NK-92 treated with Interleukin-12 subunit alpha and Interleukin-12 subunit beta, amount 100 ng/mL, for 24 hours (cell line): Measurements from ENCODE around the gene ELAVL3.
"Not testable (repeated sequence)": the region's sequence is repeated elsewhere in the genome, so short reads cannot be mapped to it uniquely, and the experiment has no call there.

Experiments
- DNase-seq: peaks from one replicate; lab custom pipeline; 2025; lab: John Stamatoyannopoulos, UW

ELAVL3 gene

DNA sequence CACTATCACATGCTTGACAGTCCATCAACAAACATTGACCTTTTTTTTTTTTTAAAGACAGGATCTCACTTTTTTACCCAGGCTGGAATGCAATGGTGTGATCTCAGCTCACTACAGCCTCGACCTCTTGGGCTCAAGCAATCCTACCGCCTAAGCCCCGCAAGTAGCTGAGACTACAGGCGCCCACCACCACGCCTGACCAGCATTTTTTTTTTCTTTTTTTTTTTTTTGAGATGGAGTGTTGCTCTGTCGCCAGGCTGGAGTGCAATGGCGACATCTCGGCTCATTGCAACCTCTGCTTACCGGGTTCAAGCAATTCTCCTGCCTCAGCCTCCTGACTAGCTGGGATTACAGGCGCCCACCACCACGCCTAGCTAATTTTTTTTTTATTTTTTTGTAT is 21.9 kb downstream of the ELAVL3 start:
- not testable (repeated sequence) for DNase-seq

DNA sequence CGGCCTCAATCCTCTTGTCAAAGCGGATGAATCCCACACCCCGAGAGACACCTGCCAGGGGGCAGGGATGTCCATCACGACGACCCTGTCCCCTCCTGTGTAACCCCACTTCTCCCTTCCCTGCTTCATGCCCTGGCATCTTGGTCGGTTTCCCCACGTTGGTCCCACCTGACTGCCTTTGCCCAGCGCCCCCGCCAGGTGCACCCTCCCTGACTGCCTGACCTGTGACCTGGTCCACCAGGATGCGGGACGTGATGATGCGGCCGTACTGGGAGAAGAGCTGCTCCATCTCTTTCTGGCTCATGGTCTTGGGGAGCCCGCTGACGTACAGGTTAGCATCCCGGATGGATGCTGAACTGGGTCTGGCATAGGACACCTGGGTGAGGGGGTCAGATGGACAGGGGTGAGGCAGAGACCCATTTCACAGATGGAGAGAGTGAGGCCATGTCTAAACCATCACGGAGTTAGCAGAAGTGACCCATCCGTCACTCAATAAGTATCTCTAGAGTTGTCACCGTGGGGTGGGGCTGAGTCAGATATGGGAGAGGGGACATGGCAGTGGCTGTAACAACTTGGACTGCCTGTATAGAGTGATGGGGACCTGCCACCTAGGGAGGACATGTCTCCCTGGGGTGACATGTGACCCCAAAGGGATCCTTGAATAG is 22.5 kb downstream of the ELAVL3 start:
- DNase-seq, result no peak

DNA sequence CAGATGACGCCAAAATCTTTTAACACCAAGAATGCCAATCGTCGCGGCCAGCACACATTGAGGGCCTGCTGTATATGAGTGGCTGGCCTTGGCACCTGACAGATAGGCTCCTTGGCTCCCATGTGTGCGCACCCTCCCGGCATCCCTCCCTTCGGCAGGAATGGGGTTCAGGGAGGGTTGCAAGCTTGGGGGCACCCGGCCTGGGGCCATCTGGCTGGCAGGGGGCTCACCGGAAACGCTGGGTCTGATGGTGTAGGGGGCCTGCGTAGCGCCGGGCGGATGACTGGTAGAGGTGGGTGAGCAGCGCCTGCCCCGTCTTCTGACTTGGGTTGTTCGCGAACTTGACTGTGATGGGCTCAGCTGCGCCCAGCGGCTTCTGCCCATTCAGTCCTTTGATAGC is 23.0 kb downstream of the ELAVL3 start:
- no peak for DNase-seq

DNA sequence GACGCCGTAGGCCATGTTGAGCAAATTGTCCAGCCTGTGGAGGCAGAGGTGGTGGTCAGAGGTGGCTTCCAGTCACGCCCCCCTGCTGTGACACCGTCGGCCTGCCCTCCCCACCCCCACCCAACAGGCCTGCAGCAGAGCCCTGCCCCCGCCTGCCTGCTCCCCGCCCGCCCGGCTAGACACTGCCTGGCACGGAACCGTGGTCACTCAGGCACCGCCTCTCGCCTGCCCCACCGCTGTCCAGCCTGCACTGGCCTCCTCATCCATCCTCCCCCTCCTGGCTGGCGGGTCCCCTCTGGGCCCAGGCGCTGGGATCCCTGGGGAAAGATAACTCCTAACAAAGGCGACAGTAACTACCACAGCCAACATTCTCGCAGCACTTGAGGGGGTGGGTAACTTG is 23.7 kb downstream of the ELAVL3 start:
- DNase-seq, result no peak

GRCh38 chr19:11456659-11457058 is 24.2 kb downstream of the ELAVL3 start:
- no peak for DNase-seq

GRCh38 chr19:11455233-11455554 is 25.7 kb downstream of the ELAVL3 start:
- not testable (repeated sequence) for DNase-seq

GRCh38 chr19:11453468-11454341 is 27.1 kb downstream of the ELAVL3 start:
- DNase-seq, result no peak

GRCh38 chr19:11452620-11453310 is 28.1 kb downstream of the ELAVL3 start:
- no peak for DNase-seq

- DNase-seq, result no peak
These were observed 28.8 kb downstream of the ELAVL3 start for GRCh38 chr19:11451871-11452619.

- no peak for DNase-seq
These were observed 29.4 kb downstream of the ELAVL3 start for GRCh38 chr19:11451327-11451870.

GRCh38 chr19:11450570-11451326 is 30.1 kb downstream of the ELAVL3 start:
- no peak for DNase-seq

DNA sequence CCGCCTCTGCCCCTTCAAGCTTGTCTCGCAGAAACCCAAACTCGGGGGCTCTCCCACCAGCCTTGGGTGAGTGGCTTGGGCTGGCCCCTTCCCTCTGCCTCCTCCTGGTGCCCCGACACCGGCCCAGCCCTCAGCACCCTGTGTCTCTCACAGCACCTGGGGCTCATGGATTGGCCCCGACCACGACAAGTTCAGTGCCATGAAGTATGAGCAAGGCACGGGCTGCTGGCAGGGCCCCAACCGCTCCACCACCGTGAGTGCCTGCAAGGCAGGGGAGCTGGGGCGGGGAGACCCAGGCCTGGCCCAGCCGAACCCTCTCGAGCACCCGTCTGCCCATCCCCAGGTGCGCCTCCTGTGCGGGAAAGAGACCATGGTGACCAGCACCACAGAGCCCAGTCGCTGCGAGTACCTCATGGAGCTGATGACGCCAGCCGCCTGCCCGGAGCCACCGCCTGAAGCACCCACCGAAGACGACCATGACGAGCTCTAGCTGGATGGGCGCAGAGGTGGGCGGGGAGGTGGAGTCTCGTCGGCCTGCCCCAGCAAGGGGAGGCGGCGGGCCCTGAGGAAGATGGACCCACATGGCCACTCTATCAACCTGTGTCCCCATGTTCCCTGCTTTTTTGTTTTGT is 31.8 kb downstream of the ELAVL3 start:
- no peak for DNase-seq

DNA sequence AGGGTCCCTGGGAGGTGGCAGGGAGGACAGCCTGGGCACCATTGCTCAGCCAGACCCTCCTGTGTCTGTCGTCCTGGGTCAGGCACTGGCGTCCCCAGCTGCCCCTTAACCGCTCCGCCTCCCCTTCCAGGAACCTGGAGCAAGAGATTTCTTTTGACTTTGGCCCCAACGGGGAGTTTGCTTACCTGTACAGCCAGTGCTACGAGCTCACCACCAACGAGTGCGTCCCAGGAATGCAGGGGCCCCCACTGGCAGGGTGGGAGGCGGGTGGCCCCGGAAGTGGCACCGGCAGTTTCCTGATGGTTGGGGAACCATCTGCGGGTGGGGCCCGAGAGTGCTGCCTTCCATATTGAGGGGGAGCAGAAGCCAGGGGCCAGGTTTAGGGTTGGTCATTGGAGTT is 32.4 kb downstream of the ELAVL3 start:
- no peak for DNase-seq

GRCh38 chr19:11447347-11448262 is 33.2 kb downstream of the ELAVL3 start:
- no peak for DNase-seq

DNA sequence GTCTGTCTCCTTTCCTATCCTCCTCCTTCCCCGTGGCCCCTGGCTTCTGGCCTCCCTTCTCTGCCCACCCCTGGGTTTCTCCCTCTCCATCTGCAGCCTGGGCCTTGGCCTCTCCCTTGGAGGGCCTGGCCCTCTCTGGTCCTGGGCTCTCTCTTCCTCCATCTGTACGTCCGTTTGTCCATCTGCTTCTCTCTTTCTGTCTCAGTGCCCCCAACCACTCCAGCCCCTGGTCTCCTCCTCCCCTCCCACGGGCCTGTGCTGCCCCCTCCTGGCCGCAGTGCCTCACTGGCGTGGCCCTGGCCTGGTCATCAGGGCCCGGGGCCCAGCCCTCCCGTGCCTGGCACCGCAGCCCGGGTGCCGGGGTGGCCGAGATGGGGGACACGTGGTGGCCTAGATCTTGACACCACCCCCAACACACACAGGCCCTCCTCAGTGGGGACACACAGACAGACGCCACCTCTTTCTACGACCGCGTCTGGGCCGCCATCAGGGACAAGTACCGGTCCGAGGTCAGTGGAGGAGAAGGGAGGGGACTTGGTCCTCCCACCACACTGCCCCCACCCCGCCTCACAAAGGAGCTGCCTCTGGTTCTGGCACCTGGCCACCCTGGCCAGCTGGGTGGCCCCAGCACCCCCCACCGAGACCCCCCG is 34.1 kb downstream of the ELAVL3 start:
- peak; percentile 11 for DNase-seq

GRCh38 chr19:11446271-11446651 is 34.6 kb downstream of the ELAVL3 start:
- DNase-seq, result no peak

DNA sequence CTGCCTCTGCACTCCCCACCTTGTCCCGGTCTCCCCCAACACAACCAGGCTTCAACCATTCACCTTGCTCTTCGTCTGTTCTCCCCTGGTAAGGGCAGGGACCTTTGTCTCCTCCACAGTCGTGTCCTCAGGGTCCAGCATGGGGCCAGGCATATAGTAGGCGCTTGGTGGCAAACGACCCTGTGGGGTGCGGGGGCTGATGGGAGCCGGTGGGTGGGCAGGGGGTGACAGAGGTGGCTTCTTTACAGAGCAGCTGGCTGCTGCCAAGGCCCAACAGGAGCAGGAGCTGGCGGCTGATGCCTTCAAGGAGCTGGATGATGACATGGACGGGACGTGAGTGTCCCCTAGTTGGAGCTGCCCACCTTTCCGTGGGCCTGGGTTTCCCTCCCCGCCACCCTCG is 35.7 kb downstream of the ELAVL3 start:
- no peak for DNase-seq

GRCh38 chr19:11444059-11444458 is 36.8 kb downstream of the ELAVL3 start:
- DNase-seq, result no peak

- DNase-seq, result no peak
These were observed 42.9 kb downstream of the ELAVL3 start for GRCh38 chr19:11437955-11438354.
